HCT116 (cell line): ENCODE data around the gene CHD1L. TPM values are rescaled to one million over a fixed set of nuclear protein-coding genes. Genes with fewer than 3 reads are reported as not detected.

Experiments used
- ATAC-seq: fragments of 200-7000 bp; cut with Tn5 transposase; 2 replicates; pipeline ENCODE4 v1.9.1; 2020; ENCODE audit warnings: mild to moderate bottlenecking, moderate library complexity
- BruUV-seq: library from RNA; stranded (reverse); fragments of 400-500 nt; replicated peaks from 2 replicates; lab custom pipeline; 2021; lab: Mats Ljungman, UMichigan
- CTCF ChIA-PET: fragments of 300-600 bp; sonication (Branson Sonifier 250); formaldehyde crosslinking; loops from one replicate; lab custom pipeline; 2021; ENCODE audit warnings: antibody characterized with exemption; lab: Charles Lee
- POLR2A ChIA-PET: fragments of 300-600, 350-600 bp; sonication (Branson Sonifier 250); formaldehyde crosslinking; loops from one replicate; lab custom pipeline; 2021; ENCODE audit warnings: antibody characterized with exemption; lab: Charles Lee
- RAD21 ChIA-PET, 2 experiments: fragments of 300-600 bp; sonication (Branson Sonifier 250); formaldehyde crosslinking; loops; one replicate each; lab custom pipeline; 2023; ENCODE audit warnings: low total read pairs in 2 of 2; ENCODE audit not compliant: uncharacterized antibody in 2 of 2, unreplicated experiment in 2 of 2, low non-redundant PET in 1 of 2; lab: Charles Lee
- DNase-seq: peaks from one replicate; pipeline ENCODE4 v3.0.0-alpha.2; 2010; ENCODE audit warnings: low read depth, low spot score
- H2AFZ ChIP-seq: fragments of 200-600 bp; shearing (Covaris generic), sonication (generic); 2 replicates; pipeline ENCODE4 v1.6.1; 2017; ENCODE audit warnings: low read depth, mixed run types, mixed read lengths, antibody characterized with exemption, low read length; ENCODE audit not compliant: poor library complexity, severe bottlenecking
- H3K27ac ChIP-seq: 2 replicates; pipeline ENCODE4 v1.5.1; 2012; ENCODE audit warnings: low read depth, low read length
- H3K27me3 ChIP-seq: fragments of 200-600 bp; sonication (generic); 2 replicates; pipeline ENCODE4 v1.6.1; 2016; ENCODE audit warnings: mixed run types, low read length, mixed read lengths; ENCODE audit not compliant: insufficient read depth
- H3K36me3 ChIP-seq, 2 experiments: fragments of 200-500 bp in 1 of 2; fragments of 200-600 bp in 1 of 2; sonication (Bioruptor generic) in 1 of 2; sonication (generic) in 1 of 2; 2 replicates each; pipeline versions ENCODE4 v1.5.1 to v1.6.1; 2014 to 2016; ENCODE audit warnings: low read length in 2 of 2, inconsistent platforms in 1 of 2, mixed read lengths in 1 of 2, mixed run types in 1 of 2; ENCODE audit not compliant: insufficient read depth in 2 of 2, control insufficient read depth in 1 of 2
- H3K4me1 ChIP-seq, 2 experiments: fragments of 200-600 bp in 1 of 2; sonication (generic) in 1 of 2; 2 replicates each; pipeline versions ENCODE4 v1.5.1 to v1.6.1; 2012 to 2017; ENCODE audit warnings: low read length in 2 of 2, inconsistent platforms in 1 of 2, mild to moderate bottlenecking in 1 of 2, mixed read lengths in 1 of 2, mixed run types in 1 of 2, moderate library complexity in 1 of 2; ENCODE audit not compliant: insufficient read depth in 2 of 2, control insufficient read depth in 1 of 2
- H3K4me2 ChIP-seq: fragments of 200-600 bp; sonication (generic); 2 replicates; pipeline ENCODE4 v1.6.1; 2017; ENCODE audit warnings: mixed run types, low read length, mixed read lengths
- H3K4me3 ChIP-seq, 2 experiments: fragments of 200-600 bp in 1 of 2; sonication (generic) in 1 of 2; replicated peaks in 1 of 2; 2 replicates each; pipeline ENCODE4 v1.5.1; 2011 to 2016; ENCODE audit warnings: low read length in 2 of 2, control low read depth in 1 of 2, low read depth in 1 of 2, mild to moderate bottlenecking in 1 of 2, mixed read lengths in 1 of 2, mixed run types in 1 of 2
- H3K79me2 ChIP-seq: fragments of 200-600 bp; sonication (generic); 2 replicates; pipeline ENCODE4 v1.6.1; 2017; ENCODE audit warnings: mild to moderate bottlenecking, mixed run types, low read length, moderate library complexity, mixed read lengths; ENCODE audit not compliant: insufficient read depth
- H3K9ac ChIP-seq: fragments of 200-600 bp; sonication (generic); 2 replicates; pipeline ENCODE4 v1.6.1; 2016; ENCODE audit warnings: low read length, mixed read lengths
- H3K9me2 ChIP-seq: fragments of 200-600 bp; sonication (generic), shearing (Covaris generic); 2 replicates; pipeline ENCODE4 v1.6.1; 2017; ENCODE audit warnings: mixed run types, mild to moderate bottlenecking, moderate library complexity; ENCODE audit not compliant: insufficient read depth
- H3K9me3 ChIP-seq, 2 experiments: fragments of 200-500 bp in 1 of 2; fragments of 200-600 bp in 1 of 2; sonication (Bioruptor generic) in 1 of 2; sonication (generic) in 1 of 2; 2 replicates each; pipeline ENCODE4 v1.6.1; 2014 to 2017; ENCODE audit warnings: low read length in 2 of 2, mixed read lengths in 2 of 2, inconsistent platforms in 1 of 2, low read depth in 1 of 2, mild to moderate bottlenecking in 1 of 2, mixed run types in 1 of 2, moderate library complexity in 1 of 2; ENCODE audit not compliant: control insufficient read depth in 1 of 2, insufficient read depth in 1 of 2
- H4K20me1 ChIP-seq: fragments of 200-600 bp; sonication (generic), shearing (Covaris generic); 2 replicates; pipeline ENCODE4 v1.6.1; 2017; ENCODE audit warnings: mixed run types, mild to moderate bottlenecking, moderate library complexity; ENCODE audit not compliant: insufficient read depth
- ATF3 ChIP-seq: IDR thresholded peaks from 2 replicates; pipeline ENCODE4 v1.6.1; 2012
- MAX ChIP-seq: IDR thresholded peaks from 2 replicates; pipeline ENCODE4 v1.6.1; 2012
- REST ChIP-seq: IDR thresholded peaks from 2 replicates; pipeline ENCODE4 v1.6.1; 2012; ENCODE audit warnings: low read depth
- SIN3A ChIP-seq: IDR thresholded peaks from 2 replicates; pipeline ENCODE4 v1.6.1; 2012; ENCODE audit warnings: low read depth
- SRF ChIP-seq: IDR thresholded peaks from 2 replicates; pipeline ENCODE4 v1.6.1; 2012; ENCODE audit warnings: low read depth
- TCF7L2 ChIP-seq: IDR thresholded peaks from 2 replicates; pipeline ENCODE4 v1.7.0; 2011; ENCODE audit warnings: borderline replicate concordance, inconsistent platforms; ENCODE audit not compliant: insufficient read depth, insufficient read length; ENCODE audit errors: extremely low read depth
- YY1 ChIP-seq: IDR thresholded peaks from 2 replicates; pipeline ENCODE4 v1.6.1; 2011; ENCODE audit warnings: low read length, low read depth, moderate library complexity, mild to moderate bottlenecking; ENCODE audit not compliant: insufficient replicate concordance; ENCODE audit errors: extremely low read depth
- ZFX ChIP-seq: fragments of 450-650 bp; IDR thresholded peaks from 2 replicates; pipeline ENCODE4 v1.6.1; 2017
- intact Hi-C: fragments of 100-400 bp; cut with micrococcal nuclease; formaldehyde crosslinking; loops from 2 replicates; pipeline ENCODE4 v1.10.0; 2022
- total RNA-seq: library from RNA; stranded (reverse); gene quantifications from one replicate; pipeline ENCODE4 v1.2.1, GENCODE V29; 2021; ENCODE audit not compliant: unreplicated experiment

The CHD1L gene
- total RNA-seq, 1 experiment from 2014 or later: 52.0 TPM

DNA sequence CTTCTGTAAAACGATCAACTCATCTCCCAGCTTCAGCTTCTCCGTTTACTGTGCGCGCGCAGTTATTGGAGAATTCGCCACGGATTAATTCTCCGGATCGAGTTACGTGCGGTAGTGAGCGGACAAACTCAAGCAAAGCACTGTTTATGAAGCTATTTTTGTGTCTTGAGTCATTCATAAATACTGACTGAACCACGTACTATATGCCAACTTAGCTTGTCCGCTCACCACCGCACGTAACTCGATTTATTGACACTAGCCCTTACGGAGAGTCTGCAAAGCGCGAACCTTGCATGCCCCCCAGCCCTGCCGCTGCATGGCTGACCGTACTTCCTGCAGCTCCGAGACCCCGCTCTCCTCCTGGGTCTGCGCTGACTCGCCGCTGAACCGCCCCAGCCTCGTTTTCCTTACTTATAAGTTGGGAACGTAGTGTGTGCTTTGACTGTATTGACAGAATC lies 773 bp downstream of the CHD1L start:
- H3K27me3 ChIP-seq: no peaks in the 10 kb centered on the region
- H3K9me3 ChIP-seq: no peaks in the 10 kb centered on the region
- H3K4me3 ChIP-seq: peak overlapping the region; percentile 73 to 88
- no peaks in the 10 kb centered on the region for H3K36me3 ChIP-seq
- H3K9ac ChIP-seq: peak overlapping the region; percentile 87
- DNase-seq (no peak), ATAC-seq (peak; percentile 16)
- peak overlapping the region; percentile 97 for H3K27ac ChIP-seq
- no TSS peak for BruUV-seq
- H2AFZ ChIP-seq: no peak overlapping the region
- peaks cover 53% of the 10 kb centered on the region for H3K79me2 ChIP-seq
- TF ChIP-seq SIN3A (no peak), ZFX (no peak), TCF7L2 (no peak), REST (no peak), ATF3 (no peak), MAX (no peak), SRF (no peak), YY1 (no peak)
- ChIA-PET CTCF (interaction anchor here (0.9 to 1.9 kb wide), 5 partner anchors 10 to 70 kb away, joined by 3 to 16 read pairs (median 4); no protein-coding TSS in a partner anchor), RAD21 (no interaction called here), POLR2A (interaction anchor here (0.8 kb wide), 1 partner anchor 70 kb away, joined by 3 read pairs; no protein-coding TSS in a partner anchor)
- H3K4me2 ChIP-seq: peak overlapping the region; percentile 90
- H3K4me1 ChIP-seq: peaks cover 8 to 35% of the 10 kb centered on the region in 2 experiments; a peak in 3 of 4 replicates
- intact Hi-C loops: no loop called here
- H3K9me2 ChIP-seq: no peaks in the 10 kb centered on the region
- peaks cover 14% of the 10 kb centered on the region; the same call in 1 of the 2 replicates for H4K20me1 ChIP-seq
